Stimulated activated CD8-positive, alpha-beta memory T cell treated with anti-CD3 and anti-CD28 coated beads, Interleukin-7, amount 100 ng/mL, for 1 hour (primary cell): ENCODE measurements around the gene CXCL17.
"Not testable (repeated sequence)": the region's sequence is repeated elsewhere in the genome, so short reads cannot be mapped to it uniquely, and the experiment has no call there.

Experiments
- DNase-seq, 2 donors: peaks; one replicate each; pipeline ENCODE4 v3.0.0-alpha.2; 2020; ENCODE audit warnings: low read depth in 2 of 2

Gene CXCL17, protein sequence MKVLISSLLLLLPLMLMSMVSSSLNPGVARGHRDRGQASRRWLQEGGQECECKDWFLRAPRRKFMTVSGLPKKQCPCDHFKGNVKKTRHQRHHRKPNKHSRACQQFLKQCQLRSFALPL

GRCh38 chr19:42442833-42443232, at the start of gene CXCL17:
Gene CXCL17 (minus strand): TSS chr19:42442946. CDS start chr19:42442832, 114 bp downstream.
- DNase-seq, result no peak

DNA sequence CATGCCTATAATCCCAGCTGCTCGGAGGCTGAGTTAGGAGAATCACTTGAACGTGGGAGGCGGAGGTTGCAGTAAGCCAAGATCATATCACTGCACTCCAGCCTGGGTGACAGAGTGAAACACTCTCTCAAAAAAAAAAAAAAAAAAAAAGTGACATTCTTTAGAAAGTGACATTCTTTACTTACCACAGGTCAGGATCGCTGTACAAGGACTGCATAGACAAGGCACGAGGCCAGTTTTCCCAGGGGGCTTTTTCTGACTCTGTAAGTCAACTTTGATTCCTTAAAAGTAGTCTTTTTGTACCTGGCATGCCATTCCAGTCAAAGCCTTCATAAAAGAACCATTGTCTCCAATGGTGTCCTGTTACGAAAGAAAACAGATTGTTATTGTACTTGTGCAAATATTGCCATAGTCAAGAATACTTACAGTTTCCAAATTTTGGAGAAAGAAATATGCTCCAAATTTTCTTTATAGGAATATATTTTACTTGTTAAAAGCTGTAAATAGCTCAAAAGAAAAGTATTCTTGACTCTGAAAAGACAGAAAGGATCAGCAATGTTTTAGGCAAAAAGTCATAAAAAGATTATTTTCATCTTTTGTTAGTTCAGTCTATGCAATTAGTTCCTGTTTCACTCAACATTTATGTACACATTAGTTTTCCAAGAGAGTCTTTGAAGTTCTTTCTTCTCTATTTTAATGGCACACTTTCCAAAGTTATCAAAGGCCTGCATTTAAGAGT, 46.2 kb upstream of the CXCL17 start:
- DNase-seq, result no peak

GRCh38 chr19:42487798-42488178, 45.0 kb upstream of the CXCL17 start:
- DNase-seq, result no peak

GRCh38 chr19:42487032-42487797, 44.5 kb upstream of the CXCL17 start:
- DNase-seq, result no peak

DNA sequence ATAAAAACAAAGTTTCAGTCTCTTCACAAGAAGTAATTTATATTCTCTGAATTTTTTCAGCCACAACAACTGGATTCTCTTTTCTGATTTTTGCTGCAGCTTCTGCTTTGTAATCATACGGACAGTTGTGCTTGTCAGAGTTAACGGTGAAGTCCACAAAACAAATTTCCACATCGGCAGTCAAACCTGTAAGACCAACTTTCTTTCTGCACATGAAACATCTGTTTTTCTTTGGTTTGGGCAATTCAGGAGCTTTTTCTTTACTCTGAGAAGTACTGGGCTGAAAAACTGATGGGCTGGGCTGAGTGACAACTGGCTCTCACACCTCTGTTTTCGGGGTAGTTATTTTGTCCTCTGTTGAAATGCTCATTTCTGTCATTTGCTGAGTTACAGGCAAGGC, 42.3 kb upstream of the CXCL17 start:
- not testable (repeated sequence) for DNase-seq

- no peak for DNase-seq
Measured at GRCh38 chr19:42480335-42481095, 37.8 kb upstream of the CXCL17 start.

DNA sequence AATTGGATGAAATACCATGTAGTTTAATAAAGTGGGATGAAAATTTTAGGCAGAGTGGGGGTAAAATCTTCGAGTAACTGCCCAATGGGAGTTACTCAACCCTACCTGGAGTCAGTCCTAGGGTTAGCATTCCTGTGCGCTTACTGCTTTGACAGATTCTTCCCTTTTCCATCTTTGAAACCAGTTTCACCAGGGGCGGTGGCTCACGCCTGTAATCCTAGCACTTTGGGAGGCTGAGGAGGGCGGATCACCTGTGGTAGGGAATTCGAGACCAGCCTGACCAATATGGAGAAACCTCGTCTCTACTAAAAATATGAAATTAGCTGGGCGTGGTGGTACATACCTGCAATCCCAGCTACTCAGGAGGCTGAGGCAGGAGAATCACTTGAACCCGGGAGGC, 37.0 kb upstream of the CXCL17 start:
- no peak for DNase-seq

GRCh38 chr19:42478765-42479311, 36.1 kb upstream of the CXCL17 start:
- DNase-seq, result no peak

DNA sequence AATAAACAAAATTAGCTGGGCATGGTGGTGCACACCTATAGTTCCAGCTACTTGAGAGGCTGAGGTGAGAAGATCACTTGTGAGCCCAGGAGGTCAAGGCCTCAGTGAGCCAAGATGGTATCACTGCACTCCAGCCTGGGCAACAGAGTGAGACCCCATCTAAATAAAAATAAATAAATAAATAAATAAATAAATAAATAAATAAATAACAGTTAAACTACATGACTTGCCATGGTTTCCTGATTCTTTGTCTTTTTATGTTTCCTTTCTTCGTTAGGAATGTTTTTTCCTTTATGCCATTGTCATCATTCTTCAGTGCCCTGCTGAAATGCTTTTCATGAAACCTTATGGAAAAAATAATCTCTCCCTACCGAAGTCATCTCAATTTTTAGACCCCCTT, 35.2 kb upstream of the CXCL17 start:
- no peak for DNase-seq

- no peak for DNase-seq
Measured at GRCh38 chr19:42477117-42477516, 34.4 kb upstream of the CXCL17 start.

DNA sequence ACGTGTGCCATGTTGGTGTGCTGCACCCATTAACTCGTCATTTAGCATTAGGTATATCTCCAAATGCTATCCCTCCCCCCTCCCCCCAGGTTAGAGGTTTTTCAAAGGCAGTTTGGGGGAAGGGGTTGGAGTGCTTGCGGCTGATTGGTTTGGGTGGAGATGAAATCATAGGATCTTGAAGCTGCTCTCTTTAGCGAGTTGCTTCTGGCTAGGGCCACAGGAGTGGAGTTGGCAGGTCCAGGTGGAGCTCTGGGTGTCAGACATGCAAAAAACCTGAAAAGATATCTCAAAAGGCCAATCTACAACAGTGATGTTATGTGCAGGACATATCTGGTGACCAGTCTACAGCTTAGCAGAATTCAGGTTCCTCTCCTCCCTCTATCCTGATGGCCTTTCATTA, 32.6 kb upstream of the CXCL17 start:
- no peak for DNase-seq

- DNase-seq, result no peak
Measured at GRCh38 chr19:42474743-42475142, 32.0 kb upstream of the CXCL17 start.

GRCh38 chr19:42473686-42474085, 30.9 kb upstream of the CXCL17 start:
- no peak for DNase-seq

GRCh38 chr19:42472402-42473147, 29.8 kb upstream of the CXCL17 start:
- no peak for DNase-seq

GRCh38 chr19:42471554-42472249, 29.0 kb upstream of the CXCL17 start:
- no peak for DNase-seq

GRCh38 chr19:42469311-42470235, 26.8 kb upstream of the CXCL17 start:
- no peak for DNase-seq

DNA sequence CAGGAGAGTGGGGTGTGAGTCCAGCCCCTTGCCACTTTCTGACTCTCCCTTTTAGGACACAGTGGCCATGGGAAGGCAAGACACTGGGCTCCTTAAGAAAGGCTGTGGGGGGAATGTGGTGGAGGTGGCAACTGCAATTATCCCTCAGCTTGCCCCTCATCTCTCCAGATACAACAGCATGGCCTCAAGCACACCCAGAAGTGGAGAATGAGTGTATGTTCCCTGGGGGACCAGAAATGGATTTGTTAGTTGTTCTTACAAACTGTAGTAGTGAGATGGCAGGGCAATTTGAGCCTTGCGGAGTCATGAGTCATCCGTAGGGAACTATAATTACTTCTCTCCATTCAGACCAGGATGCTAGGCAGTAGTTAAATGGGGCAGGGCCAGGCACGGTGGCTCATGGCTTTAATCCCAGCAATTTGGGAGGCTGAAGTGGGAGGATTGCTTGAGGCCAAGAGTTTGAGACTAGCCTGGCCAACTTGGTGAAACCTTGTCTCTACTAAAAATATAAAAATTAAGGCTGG, 25.6 kb upstream of the CXCL17 start:
- DNase-seq, result no peak

DNA sequence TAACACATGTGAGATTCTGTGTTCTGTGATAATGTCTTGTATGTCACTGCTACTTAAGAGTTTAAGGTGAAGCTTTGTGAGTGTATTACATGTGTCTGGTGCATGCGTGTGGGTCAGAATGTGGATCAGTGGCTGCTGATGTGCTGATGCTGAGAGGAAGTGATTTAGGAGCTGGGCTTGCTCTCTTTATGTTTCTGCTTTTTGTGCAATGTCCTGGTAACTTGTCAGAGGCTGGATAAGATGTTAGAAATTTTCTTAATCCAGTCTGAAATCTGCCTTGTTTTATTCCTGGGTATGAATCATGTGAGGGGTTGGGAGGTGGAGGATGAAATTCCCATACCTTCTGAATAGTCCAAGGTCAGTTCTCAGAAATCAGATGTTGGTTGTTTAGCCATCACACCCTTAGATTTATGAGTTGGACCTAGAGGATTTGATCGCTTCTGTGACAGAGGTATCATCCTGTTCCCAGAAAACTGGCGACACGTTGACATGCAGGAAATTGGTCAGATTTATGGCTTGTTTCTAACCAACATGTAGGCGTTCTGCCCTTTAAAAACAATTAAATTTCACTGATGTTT, 24.5 kb upstream of the CXCL17 start:
- DNase-seq, result no peak
